ENCODE data around the gene SPEM2. TPM values are rescaled to one million over a fixed set of nuclear protein-coding genes. Genes with fewer than 3 reads are reported as not detected.

Gene SPEM2
- total and polyA plus RNA-seq, 2 of the 4 experiments (the other 2 are of a cell fraction) = not detected

GRCh38 chr17:7460850-7461660, 35.6 kb downstream of the SPEM2 start:
- H3K14ac ChIP-seq (replicated peaks; ENCODE audit: low read depth, low read length) = no peak overlapping the region
- BruUV-seq (replicated peaks) = TSS peak; percentile 48
- H2BK120ac ChIP-seq (ENCODE audit: low read depth, low read length) = no peak overlapping the region
- no peak overlapping the region for H2BK5ac ChIP-seq (ENCODE audit: low read depth, low read length, poor library complexity, severe bottlenecking)
- H3K79me1 ChIP-seq (ENCODE audit: low read depth in 1 of 2, low read length in 2 of 2) = peaks cover 11 to 50% of the 10 kb centered on the region in 2 experiments; a peak in 2 of 4 replicates
- WGBS, 2 experiments (ENCODE audit: extremely low coverage in 2 of 2, insufficient read length in 1 of 2) = 93% methylated on average over 3 of the region's 7 CpGs; no CpG with 5 or more reads in 1 of the 2 experiments
- H4K20me1 ChIP-seq (ENCODE audit: insufficient read depth, low read length) = peaks cover 21% of the 10 kb centered on the region
- no peak overlapping the region for H3K56ac ChIP-seq (ENCODE audit: extremely low read depth, insufficient read depth, low read length)
- H2BK15ac ChIP-seq (ENCODE audit: low read depth, low read length) = no peak overlapping the region
- no peak overlapping the region for H3K4ac ChIP-seq (ENCODE audit: low read depth, low read length)
- no peak for TF ChIP-seq NFE2L2 (IDR thresholded peaks at IDR 0.05; ENCODE audit: low read depth, low read length)
- TF ChIP-seq ELK1 (IDR thresholded peaks at IDR 0.05; ENCODE audit: borderline replicate concordance, low read depth, low read length) = no peak
- TF ChIP-seq SMC3 (IDR thresholded peaks at IDR 0.05; ENCODE audit: low read depth, low read length) = no peak
- TF ChIP-seq CEBPB (IDR thresholded peaks at IDR 0.05; ENCODE audit: low read depth, low read length) = no peak
- no peak for TF ChIP-seq BHLHE40 (IDR thresholded peaks at IDR 0.05; ENCODE audit: low read depth, low read length)
- TF ChIP-seq RCOR1 (IDR thresholded peaks at IDR 0.05; ENCODE audit: insufficient replicate concordance, low read length) = no peak
- TF ChIP-seq CHD1 (IDR thresholded peaks at IDR 0.05; ENCODE audit: low read depth, low read length) = no peak
- no peak for TF ChIP-seq POLR2A (IDR thresholded peaks at IDR 0.05; ENCODE audit: low read depth, low read length)
- no peak for TF ChIP-seq RFX5 (IDR thresholded peaks at IDR 0.05; ENCODE audit: low read depth, low read length)
- TF ChIP-seq FOS (IDR thresholded peaks at IDR 0.05; ENCODE audit: low read depth, low read length) = no peak
- TF ChIP-seq MAFK (IDR thresholded peaks at IDR 0.05; ENCODE audit: low read depth, low read length) = no peak
- TF ChIP-seq MXI1 (IDR thresholded peaks at IDR 0.05; ENCODE audit: borderline replicate concordance, low read depth, low read length) = no peak
- no peak for TF ChIP-seq MAZ (IDR thresholded peaks at IDR 0.05; ENCODE audit: borderline replicate concordance, low read depth, low read length)
- TF ChIP-seq CTCF (conservative IDR thresholded peaks at IDR 0.05; ENCODE audit: low read depth, low read length) = no peak
- H3K4me2 ChIP-seq (ENCODE audit: low read depth, low read length) = no peak overlapping the region
- H3K36me3 ChIP-seq (ENCODE audit: control insufficient read depth, insufficient read depth, low read length) = peaks cover 35% of the 10 kb centered on the region
- no peak overlapping the region for H4K91ac ChIP-seq (ENCODE audit: insufficient read depth, low read depth, low read length)
- H3K9me1 ChIP-seq (ENCODE audit: insufficient read depth, low read length) = peaks cover 15% of the 10 kb centered on the region; the same call in 1 of the 2 replicates
- H3K4me1 ChIP-seq (ENCODE audit: control insufficient read depth, insufficient read depth, low read length) = no peaks in the 10 kb centered on the region
- H2AK5ac ChIP-seq (ENCODE audit: low read depth, low read length) = no peak overlapping the region
- H3K23ac ChIP-seq (ENCODE audit: low read depth, low read length) = no peak overlapping the region
- H4K5ac ChIP-seq (ENCODE audit: low read depth, low read length) = no peak overlapping the region
- H4K8ac ChIP-seq (ENCODE audit: low read depth in 2 of 2, low read length in 2 of 2) = no peak overlapping the region
- H2BK20ac ChIP-seq (ENCODE audit: low read depth, low read length) = no peak overlapping the region
- ChIA-PET POLR2A (ENCODE audit: unreplicated experiment) (interaction anchor here (1.2 kb wide), 1 partner anchor 17 kb away, joined by 8 read pairs; no protein-coding TSS in a partner anchor), CTCF (no interaction called here)
- no peak overlapping the region for H3K18ac ChIP-seq (ENCODE audit: low read depth, low read length)
- no peak overlapping the region for H3K9ac ChIP-seq (ENCODE audit: low read depth, low read length)
- H3K4me3 ChIP-seq (ENCODE audit: insufficient read depth, low read depth, low read length) = no peak overlapping the region
- H2AFZ ChIP-seq (replicated peaks; ENCODE audit: low read length, poor library complexity) = no peak overlapping the region
- dilution Hi-C loops (cut with HindIII; ENCODE audit: low sequenced_read_pairs, unreplicated experiment) (no loop called here), intact Hi-C loops (cut with micrococcal nuclease) (no loop called here), in situ Hi-C loops (cut with MboI; ENCODE audit: low sequenced_read_pairs) (no loop called here)
- no peak for ATAC-seq (ENCODE audit: low read depth)
- no peaks in the 10 kb centered on the region for H3K27me3 ChIP-seq (ENCODE audit: control insufficient read depth, insufficient read depth, low read length)
- no peak for DNase-seq
- no peaks in the 10 kb centered on the region for H3K9me3 ChIP-seq (ENCODE audit: control insufficient read depth, insufficient read depth, low read length)
- no peak overlapping the region for H2AK9ac ChIP-seq (replicated peaks; ENCODE audit: low read depth, low read length, poor library complexity)
- no peak overlapping the region for H3K27ac ChIP-seq (ENCODE audit: insufficient read depth, low read length)
